ENCODE measurements around the gene TSPAN13.

- TF ChIP-seq JUN (IDR thresholded peaks at IDR 0.05) (no peak), EP300 (IDR thresholded peaks at IDR 0.05) (no peak), REST (IDR thresholded peaks at IDR 0.05) (no peak), CTCF (IDR thresholded peaks at IDR 0.05) (no peak), POLR2A (IDR thresholded peaks at IDR 0.05; ENCODE audit: low read length) (no peak), FOSL2 (IDR thresholded peaks at IDR 0.05) (no peak), FOSL2 (CRISPR knock-in tag; IDR thresholded peaks at IDR 0.05) (no peak)
Measured at GRCh38 chr7:16729541-16729940, 24.0 kb upstream of the TSPAN13 start.

Data from A549 (cell line).